ENCODE data around the gene BCAR3.

The BCAR3 gene

DNA sequence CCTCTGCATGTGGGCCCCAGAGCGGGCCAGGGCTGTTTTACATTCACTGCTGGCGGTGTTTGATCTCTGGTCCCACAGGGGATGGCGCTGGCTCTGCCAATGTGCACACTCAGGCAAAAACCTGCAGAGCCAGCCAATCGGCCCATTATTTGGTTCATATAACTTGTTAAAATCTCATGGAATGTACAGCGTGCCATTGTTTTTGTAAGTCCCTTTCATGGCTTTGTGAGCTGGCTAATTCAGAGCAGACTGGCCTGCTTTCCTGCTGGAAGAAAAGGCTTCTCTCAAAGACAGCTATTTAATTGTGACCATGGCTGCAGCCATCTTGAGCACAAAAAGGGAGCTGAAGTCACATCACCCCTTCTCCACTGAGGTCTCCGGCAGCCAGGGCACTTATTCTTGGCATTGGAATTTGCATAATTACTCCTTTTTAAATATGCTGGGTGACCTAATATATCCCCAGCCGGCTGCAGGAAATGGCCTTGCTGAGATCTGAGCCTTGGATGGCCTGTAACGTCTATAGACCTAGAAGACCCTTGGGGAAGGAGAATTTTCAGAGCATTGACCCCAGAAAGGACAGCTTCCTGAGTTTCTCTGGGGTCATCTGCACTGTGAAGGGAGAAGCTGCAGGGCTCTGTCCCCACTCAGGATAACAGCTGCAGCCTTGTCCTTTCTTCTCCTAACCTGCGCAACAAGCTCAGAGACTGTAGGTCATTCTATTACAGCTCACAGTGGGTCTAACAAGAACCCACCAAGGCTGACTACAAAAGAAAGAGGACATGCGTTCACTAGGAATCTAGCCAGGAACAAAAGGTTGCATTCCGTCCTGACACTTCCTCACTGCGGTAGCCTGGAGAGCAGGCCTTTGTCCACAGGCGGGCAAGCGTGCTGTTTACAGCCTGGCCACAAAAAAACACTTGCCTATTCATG lies 45.8 kb downstream of the BCAR3 start:
- DNase-seq, result no peak

GRCh38 chr1:93633313-93633712 lies 48.3 kb downstream of the BCAR3 start:
- DNase-seq, result no peak

GRCh38 chr1:93631626-93632365 lies 49.8 kb downstream of the BCAR3 start:
- no peak for DNase-seq

DNA sequence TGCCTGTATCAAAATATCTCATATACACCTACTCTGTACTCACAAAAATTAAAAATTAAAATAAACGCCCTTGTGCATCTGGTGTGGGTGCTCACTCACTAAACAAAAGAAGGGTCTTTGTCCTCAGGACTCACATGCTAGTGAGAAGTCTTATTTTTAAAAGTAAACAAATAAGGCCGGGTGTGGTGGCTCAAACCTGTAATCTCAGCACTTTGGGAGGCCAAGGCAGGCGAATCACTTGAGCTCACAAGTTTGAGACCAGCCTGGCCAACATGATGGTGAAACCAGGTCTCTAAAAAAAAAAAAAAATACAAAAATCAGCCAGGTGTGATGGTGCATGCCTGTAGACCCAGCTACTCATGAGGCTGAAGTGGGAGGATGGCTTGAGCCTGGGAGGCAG lies 51.5 kb downstream of the BCAR3 start:
- DNase-seq, result no peak

- DNase-seq, result peak; percentile 74
These were observed 52.3 kb downstream of the BCAR3 start for GRCh38 chr1:93629101-93630059.

- DNase-seq, result no peak
These were observed 53.0 kb downstream of the BCAR3 start for GRCh38 chr1:93628681-93629080.

DNA sequence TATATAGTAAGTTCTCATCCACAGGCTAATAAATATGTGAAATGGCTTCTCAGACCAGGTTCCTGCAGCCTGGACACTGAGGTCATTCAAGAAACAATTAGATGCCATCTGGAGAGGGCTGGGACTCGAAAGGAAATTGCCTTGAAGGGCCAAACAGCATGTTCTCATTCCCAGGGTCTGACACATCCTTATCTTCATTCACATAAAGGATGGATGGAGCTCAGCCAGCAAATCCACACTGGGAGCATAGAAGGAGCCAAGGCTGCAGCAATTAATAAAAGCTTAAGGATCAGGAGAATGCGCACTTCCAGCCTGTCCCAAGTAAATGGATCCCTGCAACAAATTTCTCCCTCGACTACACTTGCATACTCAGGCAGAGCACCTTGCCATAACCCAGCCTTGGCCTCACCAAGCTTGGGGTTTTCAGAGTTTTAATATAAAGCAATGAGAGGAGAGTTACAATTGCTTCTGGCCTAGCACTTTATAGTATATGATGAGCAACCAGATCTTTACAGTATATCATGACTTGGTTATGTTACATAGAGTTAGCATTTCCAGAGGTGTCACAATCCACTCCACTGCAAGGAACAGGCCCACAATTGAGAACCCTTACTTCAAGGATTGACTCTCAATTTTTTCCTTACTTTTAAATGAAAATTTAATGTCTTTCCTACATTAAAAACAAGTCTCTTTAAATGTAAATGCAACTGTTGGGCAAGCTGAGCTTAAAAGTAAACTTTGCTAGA lies 55.9 kb downstream of the BCAR3 start:
- DNase-seq, result no peak

DNA sequence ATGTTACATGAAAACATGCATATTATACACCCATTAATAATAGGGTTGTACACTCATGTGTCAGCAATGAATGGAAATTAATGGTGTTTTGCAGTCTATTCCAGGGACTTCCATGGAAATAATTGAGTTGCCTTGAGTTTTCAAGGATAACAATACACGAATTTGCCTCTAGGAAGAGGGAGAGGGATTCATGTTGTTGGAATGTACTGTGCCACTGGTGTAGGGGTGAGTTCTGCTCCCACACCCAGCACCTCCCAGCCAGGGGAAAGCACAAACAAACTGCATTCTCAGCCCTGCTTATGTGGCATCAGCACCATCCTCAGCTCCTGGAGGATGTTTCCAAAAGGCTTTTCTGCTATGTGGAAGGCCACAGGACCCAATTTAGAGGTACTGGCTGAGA lies 57.8 kb downstream of the BCAR3 start:
- no peak for DNase-seq

- DNase-seq, result no peak
These were observed 58.2 kb downstream of the BCAR3 start for GRCh38 chr1:93623436-93623835.

- no peak for DNase-seq
These were observed 60.4 kb downstream of the BCAR3 start for GRCh38 chr1:93621246-93621645.

DNA sequence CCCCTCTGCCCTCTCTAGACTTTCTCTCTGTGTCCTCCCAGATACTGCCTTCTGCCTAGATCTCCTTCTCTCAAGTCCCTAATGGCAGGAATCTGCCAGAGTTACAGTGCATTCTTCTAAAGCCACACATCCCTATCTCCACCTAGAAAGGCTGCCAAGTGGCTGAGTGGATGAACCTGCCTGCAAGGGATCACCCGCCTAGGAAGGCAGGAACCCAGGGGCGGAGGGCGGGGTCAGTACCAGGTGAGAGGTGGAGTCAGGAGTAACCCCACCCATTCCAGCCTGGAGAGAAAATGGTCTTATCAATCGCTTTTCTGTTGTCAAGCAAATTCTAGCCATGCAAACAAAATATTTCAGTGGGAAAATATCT lies 60.8 kb downstream of the BCAR3 start:
- DNase-seq, result no peak

- DNase-seq, result no peak
These were observed 61.3 kb downstream of the BCAR3 start for GRCh38 chr1:93620172-93620840.

DNA sequence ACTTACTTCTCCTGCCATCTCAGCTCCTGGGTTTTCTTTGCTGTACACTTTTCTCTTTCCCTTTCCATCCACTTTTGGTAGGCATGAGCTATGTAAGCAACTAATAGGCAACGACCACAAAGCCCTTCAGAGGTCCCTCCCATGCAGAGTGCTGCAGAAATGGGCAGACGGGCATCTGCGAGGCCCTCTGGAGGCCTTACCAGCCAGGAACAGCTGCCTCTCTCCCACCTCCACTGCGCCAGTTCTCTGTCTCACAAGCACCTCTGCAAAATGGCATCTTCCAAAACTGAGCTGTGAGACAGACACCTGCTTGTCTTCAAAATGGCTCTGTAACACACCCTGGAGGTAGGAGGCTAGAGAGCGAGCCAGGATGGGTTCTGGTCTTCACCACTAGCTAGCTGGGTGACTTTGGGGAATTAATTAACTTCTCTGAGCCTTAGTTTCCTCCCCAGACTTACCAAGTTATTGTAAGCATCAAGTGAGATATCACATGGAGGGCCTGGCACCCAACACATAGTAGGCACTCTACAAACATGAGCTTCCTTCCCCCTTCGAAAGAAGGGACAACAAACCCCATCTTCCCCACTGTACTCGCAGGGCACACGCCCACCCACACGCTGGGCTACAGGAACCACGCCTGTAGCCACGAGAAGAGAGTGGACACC lies 62.0 kb downstream of the BCAR3 start:
- DNase-seq, result no peak

DNA sequence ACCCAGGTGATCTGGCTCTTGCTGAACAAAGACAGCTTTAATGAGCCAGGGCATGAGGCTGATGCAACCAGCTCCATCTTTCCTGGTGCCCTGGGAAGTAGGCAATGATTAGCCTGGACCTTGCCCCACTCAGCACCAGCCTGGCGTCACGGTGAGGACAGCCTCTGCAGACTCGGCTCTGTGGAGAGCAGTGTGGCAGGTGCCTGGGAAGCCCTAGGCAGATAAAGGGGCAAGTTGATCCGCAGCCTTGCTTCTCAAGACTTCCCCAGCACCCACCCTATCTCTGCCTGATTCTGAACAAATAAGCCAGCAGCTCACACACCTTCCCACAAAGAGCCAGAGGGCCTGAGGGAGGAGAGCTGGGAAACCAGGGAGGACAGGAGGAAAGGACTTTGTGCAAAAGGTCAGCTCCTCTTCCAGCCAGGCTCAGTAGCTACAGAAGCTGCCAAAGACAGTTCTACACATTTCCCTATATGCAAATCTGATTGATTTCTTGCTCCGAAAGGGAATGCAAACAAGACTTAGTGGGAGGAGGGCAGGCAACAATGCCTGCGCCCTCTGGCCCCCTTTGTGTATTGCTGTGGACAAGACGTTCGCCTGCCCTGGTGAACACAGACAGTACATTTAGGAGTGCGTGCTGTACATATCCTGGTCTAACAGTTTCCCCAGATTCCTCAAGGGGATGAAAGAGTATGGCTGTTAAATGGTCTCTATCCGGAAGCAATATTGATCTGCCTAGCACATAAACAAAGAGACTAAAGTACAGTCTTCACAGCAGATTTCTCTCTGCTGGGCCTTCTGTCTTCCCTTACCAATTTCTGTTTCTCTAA lies 63.8 kb downstream of the BCAR3 start:
- DNase-seq, result no peak

- DNase-seq, result no peak
These were observed 64.5 kb downstream of the BCAR3 start for GRCh38 chr1:93616996-93617669.

- no peak for DNase-seq
These were observed 65.2 kb downstream of the BCAR3 start for GRCh38 chr1:93616221-93616995.

DNA sequence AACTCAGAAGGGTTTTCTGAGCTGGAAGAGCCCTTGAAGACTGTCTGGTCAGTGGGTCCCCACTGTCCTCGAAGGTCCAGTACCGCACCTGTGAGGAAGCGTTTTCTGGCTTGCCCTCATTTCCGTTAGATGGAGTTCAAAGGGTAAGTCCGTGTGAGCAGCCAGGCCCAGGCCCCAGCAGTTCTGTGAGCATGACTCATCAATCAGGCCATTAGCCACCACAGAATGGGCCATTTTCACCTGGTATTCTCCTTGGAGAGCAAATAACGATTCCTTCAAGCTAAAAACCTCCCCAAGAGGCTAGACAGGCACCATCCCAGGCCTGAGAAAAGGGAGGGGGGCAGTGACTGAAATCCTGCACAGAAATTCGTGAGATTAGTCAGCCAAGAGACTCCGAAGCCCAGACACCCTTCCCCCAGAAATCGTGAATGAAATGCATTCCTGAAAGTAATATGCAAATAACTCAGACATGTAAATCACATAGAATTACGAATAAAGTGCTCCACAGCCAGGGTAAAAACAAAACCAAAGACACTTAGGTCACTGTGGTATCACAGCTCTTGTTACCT lies 66.0 kb downstream of the BCAR3 start:
- DNase-seq, result no peak

- DNase-seq, result no peak
These were observed 66.6 kb downstream of the BCAR3 start for GRCh38 chr1:93614986-93615581.
